Measurements from ENCODE around the gene NUP205.

- TF ChIP-seq EZH2 (IDR thresholded peaks at IDR 0.05) (no peak), POLR2AphosphoS5 (IDR thresholded peaks at IDR 0.05; ENCODE audit: borderline replicate concordance, low read depth, low read length) (no peak), FOXP2 (optimal IDR thresholded peaks at IDR 0.05; ENCODE audit: control extremely low read depth, extremely low read length, insufficient read depth) (no peak)
Observed at GRCh38 chr7:135599471-135599870, 41.8 kb downstream of the NUP205 start.
